T-helper 2 cell treated with Interferon-gamma antibody and Interleukin-4, amounts not matched to agents 100 ng/mL and 5 ng/mL, for 36 hours (primary cell): ENCODE data around the gene ERI2. TPM values are rescaled to one million over a fixed set of nuclear protein-coding genes. Genes with fewer than 3 reads are reported as not detected.

Experiments used
- intact Hi-C: fragments of 100-400 bp; cut with micrococcal nuclease; formaldehyde crosslinking; loops from one replicate; pipeline ENCODE4 v1.15.1; 2023
- total RNA-seq: library from RNA; stranded (reverse); gene quantifications from 2 replicates; pipeline ENCODE4 v1.2.3, GENCODE V29; 2022

ERI2 gene
- 16.3 and 17.2 TPM in 2 replicates for total RNA-seq

- intact Hi-C loops: loop anchor here (1.0 to 5.0 kb wide), 3 partner anchors 36 to 94 kb away; partner anchors contain the start of genes DCUN1D3, LYRM1 and THUMPD1
Observed at GRCh38 chr16:20806168-20807050, at the start of gene ERI2, which contains the start of gene REXO5. TSS of gene ERI2 (minus strand) at chr16:20806472. CDS start at chr16:20806430, 42 bp downstream. TSS of gene REXO5 (plus strand) at chr16:20806527. CDS start at chr16:20806954, 427 bp downstream.

GRCh38 chr16:20854963-20855362 lies 48.7 kb upstream of the ERI2 start:
- intact Hi-C loops: loop anchor here (5.0 kb wide), 2 partner anchors 47 to 87 kb away; partner anchors contain the start of genes DCUN1D3 and LYRM1

GRCh38 chr16:20853981-20854620 lies 47.8 kb upstream of the ERI2 start:
- intact Hi-C loops: loop anchor here (5.0 kb wide), 2 partner anchors 48 to 88 kb away; partner anchors contain the start of genes DCUN1D3 and LYRM1

- intact Hi-C loops: loop anchor here (5.0 kb wide), 2 partner anchors 49 to 89 kb away; partner anchors contain the start of genes DCUN1D3 and LYRM1
Observed at GRCh38 chr16:20853143-20853542, 46.9 kb upstream of the ERI2 start.

GRCh38 chr16:20851601-20852000 lies 45.3 kb upstream of the ERI2 start:
- intact Hi-C loops: loop anchor here (2.0 to 5.0 kb wide), 3 partner anchors 51 to 91 kb away; partner anchors contain the start of genes DCUN1D3 and LYRM1

GRCh38 chr16:20850981-20851380 lies 44.7 kb upstream of the ERI2 start:
- intact Hi-C loops: loop anchor here (1.0 to 5.0 kb wide), 5 partner anchors 51 to 233 kb away; partner anchors contain the start of genes DCUN1D3 and LYRM1

- intact Hi-C loops: loop anchor here (1.0 to 5.0 kb wide), 5 partner anchors 51 to 235 kb away; partner anchors contain the start of genes DCUN1D3 and LYRM1
Observed at GRCh38 chr16:20849589-20850390, 43.5 kb upstream of the ERI2 start.

- intact Hi-C loops: no loop called here
Observed at GRCh38 chr16:20847550-20847949, 41.3 kb upstream of the ERI2 start.

- intact Hi-C loops: no loop called here
Observed at GRCh38 chr16:20846551-20846950, 40.3 kb upstream of the ERI2 start.

- intact Hi-C loops: no loop called here
Observed at GRCh38 chr16:20846030-20846429, 39.8 kb upstream of the ERI2 start.

GRCh38 chr16:20844588-20844987 lies 38.3 kb upstream of the ERI2 start:
- intact Hi-C loops: loop anchor here (5.0 kb wide), 1 partner anchor 37 kb away; the partner anchor contains the start of genes ERI2 and REXO5

- intact Hi-C loops: loop anchor here (5.0 kb wide), 1 partner anchor 37 kb away; the partner anchor contains the start of genes ERI2 and REXO5
Observed at GRCh38 chr16:20844054-20844453, 37.8 kb upstream of the ERI2 start.

- intact Hi-C loops: no loop called here
Observed at GRCh38 chr16:20839504-20839903, 33.2 kb upstream of the ERI2 start.

GRCh38 chr16:20838240-20838639 lies 32.0 kb upstream of the ERI2 start:
- intact Hi-C loops: no loop called here

GRCh38 chr16:20833086-20833485 lies 26.8 kb upstream of the ERI2 start:
- intact Hi-C loops: no loop called here

- intact Hi-C loops: no loop called here
Observed at GRCh38 chr16:20830372-20830771, 24.1 kb upstream of the ERI2 start.

- intact Hi-C loops: no loop called here
Observed at GRCh38 chr16:20829536-20829935, 23.3 kb upstream of the ERI2 start.

GRCh38 chr16:20826039-20826566 lies 19.8 kb upstream of the ERI2 start:
- intact Hi-C loops: no loop called here

- intact Hi-C loops: no loop called here
Observed at GRCh38 chr16:20822521-20823325, 16.5 kb upstream of the ERI2 start.

- intact Hi-C loops: no loop called here
Observed at GRCh38 chr16:20821682-20822081, 15.4 kb upstream of the ERI2 start.
